OCI-LY7 (cell line): ENCODE data around the gene PDGFD. TPM values are rescaled to one million over a fixed set of nuclear protein-coding genes. Genes with fewer than 3 reads are reported as not detected.

Experiments used
- BruUV-seq: library from RNA; stranded (reverse); fragments of 400-500 nt; replicated peaks from 2 replicates; lab custom pipeline; 2021; lab: Mats Ljungman, UMichigan
- CTCF ChIA-PET: fragments of 300-600 bp; sonication (Branson Sonifier 250); formaldehyde crosslinking; loops from one replicate; lab custom pipeline; 2022; ENCODE audit warnings: antibody characterized with exemption; ENCODE audit not compliant: unreplicated experiment; lab: Charles Lee
- POLR2A ChIA-PET: fragments of 300-600 bp; sonication (Branson Sonifier 250); formaldehyde crosslinking; loops from one replicate; lab custom pipeline; 2022; ENCODE audit warnings: antibody characterized with exemption; lab: Charles Lee
- DNase-seq: peaks from one replicate; pipeline ENCODE4 v3.0.0-alpha.2; 2015; ENCODE audit warnings: low spot score
- H2AFZ ChIP-seq: fragments of 200-600 bp; sonication (generic), shearing (Covaris generic); 2 replicates; pipeline ENCODE4 v1.6.1; 2014; ENCODE audit warnings: mild to moderate bottlenecking, antibody characterized with exemption, low read length, moderate library complexity
- H3K27ac ChIP-seq: fragments of 200-600 bp; sonication (generic); 2 replicates; pipeline ENCODE4 v1.5.1; 2014; ENCODE audit warnings: mixed run types, low read depth, mild to moderate bottlenecking, moderate library complexity, low read length, inconsistent platforms; ENCODE audit not compliant: poor library complexity, severe bottlenecking
- H3K36me3 ChIP-seq: fragments of 200-600 bp; sonication (generic); 2 replicates; pipeline ENCODE4 v1.6.1; 2014; ENCODE audit warnings: mild to moderate bottlenecking, antibody characterized with exemption, low read length, moderate library complexity, mixed read lengths; ENCODE audit not compliant: insufficient read depth
- H3K4me1 ChIP-seq: fragments of 200-600 bp; sonication (generic); 2 replicates; pipeline ENCODE4 v1.5.1; 2014; ENCODE audit warnings: mild to moderate bottlenecking, low read length; ENCODE audit not compliant: insufficient read depth, poor library complexity, severe bottlenecking
- H3K4me2 ChIP-seq: fragments of 200-600 bp; sonication (generic); 2 replicates; pipeline ENCODE4 v1.6.1; 2014; ENCODE audit warnings: mild to moderate bottlenecking, low read length
- H3K4me3 ChIP-seq: fragments of 200-600 bp; sonication (generic); 2 replicates; pipeline ENCODE4 v1.5.1; 2014; ENCODE audit warnings: mild to moderate bottlenecking, low read depth, low read length; ENCODE audit not compliant: poor library complexity, severe bottlenecking
- H3K79me2 ChIP-seq: fragments of 200-600 bp; sonication (generic); 2 replicates; pipeline ENCODE4 v1.6.1; 2016; ENCODE audit warnings: low read depth, mild to moderate bottlenecking, low read length, moderate library complexity, mixed read lengths; ENCODE audit not compliant: insufficient read depth
- H3K9me2 ChIP-seq: fragments of 200-600 bp; sonication (generic); 2 replicates; pipeline ENCODE4 v1.6.1; 2016; ENCODE audit warnings: mild to moderate bottlenecking, low read length, mixed read lengths; ENCODE audit not compliant: insufficient read depth
- H3K9me3 ChIP-seq: fragments of 200-600 bp; sonication (generic); 2 replicates; pipeline ENCODE4 v1.6.1; 2014; ENCODE audit warnings: mild to moderate bottlenecking, mixed run types, low read length, mixed read lengths
- H4K20me1 ChIP-seq: fragments of 200-600 bp; sonication (generic); 2 replicates; pipeline ENCODE4 v1.6.1; 2014; ENCODE audit warnings: mild to moderate bottlenecking, antibody characterized with exemption, low read length, moderate library complexity, mixed read lengths; ENCODE audit not compliant: insufficient read depth
- CTCF ChIP-seq: fragments of 200-600 bp; sonication (generic); conservative IDR thresholded peaks from 2 replicates; pipeline ENCODE4 v1.5.1; 2014; ENCODE audit warnings: mild to moderate bottlenecking, antibody characterized with exemption, low read length, moderate library complexity, mixed read lengths
- EZH2phosphoT487 ChIP-seq: fragments of 200-600 bp; sonication (generic); IDR thresholded peaks from 2 replicates; pipeline ENCODE4 v1.6.1; 2018; ENCODE audit warnings: low read depth, borderline replicate concordance, mild to moderate bottlenecking, mixed run types, antibody characterized with exemption, low read length, moderate library complexity, mixed read lengths
- intact Hi-C: fragments of 100-400 bp; cut with micrococcal nuclease; formaldehyde crosslinking; loops from one replicate; pipeline ENCODE4 v1.10.0; 2022; ENCODE audit not compliant: unreplicated experiment
- total RNA-seq, 2 experiments: library from RNA; depleted of rRNA in 1 of 2; stranded (reverse); fragments of >200 nt in 1 of 2; shearing (Covaris generic) in 1 of 2; gene quantifications; 2 replicates each; pipeline ENCODE4 v1.2.3, GENCODE V29; 2014 to 2022

PDGFD gene
- total RNA-seq, 2 experiments from 2014 or later, result 1.0 to 6.0 TPM

GRCh38 chr11:104098555-104098954 lies 65.4 kb downstream of the PDGFD start:
- Histone ChIP-seq H3K36me3 (no peaks in the 10 kb centered on the region), H3K9me3 (no peaks in the 10 kb centered on the region), H3K79me2 (no peaks in the 10 kb centered on the region), H3K4me3 (no peak overlapping the region), H3K9me2 (no peaks in the 10 kb centered on the region), H4K20me1 (no peaks in the 10 kb centered on the region), H3K4me1 (no peaks in the 10 kb centered on the region), H3K27ac (no peak overlapping the region), H3K4me2 (no peak overlapping the region), H2AFZ (no peak overlapping the region)
- intact Hi-C loops, result no loop called here
- no peak for DNase-seq
- BruUV-seq, result no TSS peak
- TF ChIP-seq EZH2phosphoT487 (no peak), CTCF (no peak)
- CTCF ChIA-PET, result no interaction called here
- POLR2A ChIA-PET, result no interaction called here

- no peak for DNase-seq
- intact Hi-C loops, result no loop called here
- H3K27ac ChIP-seq, result no peak overlapping the region
- TF ChIP-seq CTCF, result no peak
- no peak for TF ChIP-seq EZH2phosphoT487
- H3K4me1 ChIP-seq, result no peaks in the 10 kb centered on the region
- no peak overlapping the region for H3K4me2 ChIP-seq
- ChIA-PET CTCF (no interaction called here), POLR2A (no interaction called here)
- no peak overlapping the region for H3K4me3 ChIP-seq
- no peaks in the 10 kb centered on the region for H3K79me2 ChIP-seq
- H3K9me2 ChIP-seq, result no peaks in the 10 kb centered on the region
- H4K20me1 ChIP-seq, result no peaks in the 10 kb centered on the region
- no peak overlapping the region for H2AFZ ChIP-seq
- H3K9me3 ChIP-seq, result no peaks in the 10 kb centered on the region
- no peaks in the 10 kb centered on the region for H3K36me3 ChIP-seq
- no TSS peak for BruUV-seq
Observed at GRCh38 chr11:104098132-104098531, 65.8 kb downstream of the PDGFD start.

- TF ChIP-seq EZH2phosphoT487, result no peak
- TF ChIP-seq CTCF, result no peak
- no peak overlapping the region for H3K4me3 ChIP-seq
- no peak overlapping the region for H2AFZ ChIP-seq
- intact Hi-C loops, result no loop called here
- H3K9me3 ChIP-seq, result no peaks in the 10 kb centered on the region
- CTCF ChIA-PET, result no interaction called here
- H3K4me1 ChIP-seq, result no peaks in the 10 kb centered on the region
- no peak for DNase-seq
- H4K20me1 ChIP-seq, result no peaks in the 10 kb centered on the region
- no peak overlapping the region for H3K4me2 ChIP-seq
- H3K27ac ChIP-seq, result no peak overlapping the region
- no TSS peak for BruUV-seq
- POLR2A ChIA-PET, result interaction anchor here (1.1 kb wide), 1 partner anchor 15 kb away, joined by 3 read pairs; no protein-coding TSS in a partner anchor
- no peaks in the 10 kb centered on the region for H3K79me2 ChIP-seq
- no peaks in the 10 kb centered on the region for H3K36me3 ChIP-seq
- no peaks in the 10 kb centered on the region for H3K9me2 ChIP-seq
Observed at GRCh38 chr11:104096900-104097299, 67.0 kb downstream of the PDGFD start.
